ENCODE measurements around the gene SECISBP2. TPM values are rescaled to one million over a fixed set of nuclear protein-coding genes. Genes with fewer than 3 reads are reported as not detected.

SECISBP2 gene
- total and polyA plus RNA-seq, 2 donors (not counting 1 experiment from before 2014, with no cell fraction given) = 23.0 to 33.0 TPM

DNA sequence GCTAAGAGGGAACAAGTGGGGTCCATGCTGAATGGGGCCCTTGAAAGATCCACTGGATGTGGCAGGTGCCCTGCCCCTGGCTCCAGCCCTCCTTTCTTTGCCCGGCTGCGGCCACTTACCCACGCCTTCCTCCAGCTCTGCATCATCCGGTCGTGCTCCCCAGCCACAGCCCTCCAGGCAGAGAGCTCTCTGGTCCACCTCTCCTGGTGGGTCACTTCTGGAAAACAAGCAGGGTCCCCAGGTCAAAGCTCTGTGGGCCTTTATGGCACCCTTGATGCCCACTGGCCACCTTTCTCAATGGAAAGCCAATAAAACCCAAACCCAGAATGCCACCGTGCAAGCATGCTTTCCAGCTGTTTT is 45.0 kb downstream of the SECISBP2 start:
- Histone ChIP-seq H3K4me1 (ENCODE audit: control insufficient read depth, extremely low read depth, insufficient read depth, low read length) (no peaks in the 10 kb centered on the region), H2AFZ (ENCODE audit: low read length) (no peak overlapping the region), H3K9me3 (ENCODE audit: control insufficient read depth, insufficient read depth, low read depth, low read length) (no peaks in the 10 kb centered on the region), H3K4me2 (ENCODE audit: extremely low read depth, insufficient read depth, low read length) (no peak overlapping the region), H3K27ac (ENCODE audit: insufficient read depth, low read length) (no peak overlapping the region), H3K4me3 (replicated peaks in 1 of 4; ENCODE audit: control extremely low read depth in 1 of 4, insufficient read depth in 1 of 4, low read depth in 3 of 4, low read length in 4 of 4) (no peak overlapping the region), H3K79me2 (ENCODE audit: control insufficient read depth, insufficient read depth, low read length) (no peaks in the 10 kb centered on the region), H4K20me1 (ENCODE audit: control insufficient read depth, extremely low read depth, insufficient read depth, low read length) (no peaks in the 10 kb centered on the region), H3K36me3 (ENCODE audit: control insufficient read depth, insufficient read depth, low read length) (peaks cover 4% of the 10 kb centered on the region), H3K9ac (ENCODE audit: insufficient read depth, low read length) (no peak overlapping the region), H3K27me3 (ENCODE audit: control insufficient read depth, insufficient read depth, low read length) (no peaks in the 10 kb centered on the region)
- TF ChIP-seq, protein P1, sequence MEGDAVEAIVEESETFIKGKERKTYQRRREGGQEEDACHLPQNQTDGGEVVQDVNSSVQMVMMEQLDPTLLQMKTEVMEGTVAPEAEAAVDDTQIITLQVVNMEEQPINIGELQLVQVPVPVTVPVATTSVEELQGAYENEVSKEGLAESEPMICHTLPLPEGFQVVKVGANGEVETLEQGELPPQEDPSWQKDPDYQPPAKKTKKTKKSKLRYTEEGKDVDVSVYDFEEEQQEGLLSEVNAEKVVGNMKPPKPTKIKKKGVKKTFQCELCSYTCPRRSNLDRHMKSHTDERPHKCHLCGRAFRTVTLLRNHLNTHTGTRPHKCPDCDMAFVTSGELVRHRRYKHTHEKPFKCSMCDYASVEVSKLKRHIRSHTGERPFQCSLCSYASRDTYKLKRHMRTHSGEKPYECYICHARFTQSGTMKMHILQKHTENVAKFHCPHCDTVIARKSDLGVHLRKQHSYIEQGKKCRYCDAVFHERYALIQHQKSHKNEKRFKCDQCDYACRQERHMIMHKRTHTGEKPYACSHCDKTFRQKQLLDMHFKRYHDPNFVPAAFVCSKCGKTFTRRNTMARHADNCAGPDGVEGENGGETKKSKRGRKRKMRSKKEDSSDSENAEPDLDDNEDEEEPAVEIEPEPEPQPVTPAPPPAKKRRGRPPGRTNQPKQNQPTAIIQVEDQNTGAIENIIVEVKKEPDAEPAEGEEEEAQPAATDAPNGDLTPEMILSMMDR (conservative IDR thresholded peaks at IDR 0.05 in 1 of 2, IDR thresholded peaks at IDR 0.05 in 1 of 2; ENCODE audit: low read depth in 1 of 2, low read length in 2 of 2) = no peak
- no peak for TF ChIP-seq EZH2 (IDR thresholded peaks at IDR 0.05; ENCODE audit: low read length, missing control alignments)
- no peak for DNase-seq (ENCODE audit: low read depth in 2 of 2)

DNA sequence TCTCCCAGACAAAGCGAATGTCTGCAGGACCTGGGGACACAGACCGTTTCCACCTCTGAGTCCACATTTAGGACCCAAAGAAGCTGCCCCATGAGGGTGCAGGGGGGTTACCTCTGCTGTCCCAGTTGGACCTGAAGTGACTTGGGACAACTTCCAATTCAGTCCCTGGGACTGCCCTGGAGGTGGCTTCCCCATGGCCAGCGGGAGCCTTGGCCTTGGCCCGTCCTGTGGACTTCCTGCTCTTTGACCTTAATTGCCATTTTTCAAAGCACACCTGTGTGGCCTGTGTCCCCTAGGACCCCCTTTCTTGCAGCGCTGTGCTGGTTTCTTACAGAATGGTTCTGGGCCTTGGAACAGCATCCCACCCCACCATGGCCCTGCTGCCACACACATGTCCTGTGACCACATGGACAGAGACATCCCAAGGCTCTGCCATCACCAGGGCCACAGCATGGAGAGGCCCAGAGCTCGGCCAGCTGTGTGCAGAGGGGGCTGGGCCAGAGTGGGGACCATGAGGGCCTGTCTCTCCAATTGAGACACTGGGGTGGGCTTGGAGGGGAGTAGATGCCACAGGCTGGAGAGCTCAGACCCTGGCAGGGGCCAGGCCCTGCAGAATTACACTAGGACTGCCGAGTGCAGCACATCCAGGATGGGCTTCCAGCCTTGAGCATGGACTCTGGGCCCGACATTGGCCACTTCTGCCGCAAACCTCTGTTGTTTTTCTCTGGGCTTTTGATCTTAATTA is 45.8 kb downstream of the SECISBP2 start:
- TF ChIP-seq EZH2 (IDR thresholded peaks at IDR 0.05; ENCODE audit: low read length, missing control alignments) = no peak
- TF ChIP-seq, protein P1 (conservative IDR thresholded peaks at IDR 0.05 in 1 of 2, IDR thresholded peaks at IDR 0.05 in 1 of 2; ENCODE audit: low read depth in 1 of 2, low read length in 2 of 2) = no peak
- Histone ChIP-seq H3K27ac (ENCODE audit: insufficient read depth, low read length) (no peak overlapping the region), H3K9me3 (ENCODE audit: control insufficient read depth, insufficient read depth, low read depth, low read length) (no peaks in the 10 kb centered on the region)

DNA sequence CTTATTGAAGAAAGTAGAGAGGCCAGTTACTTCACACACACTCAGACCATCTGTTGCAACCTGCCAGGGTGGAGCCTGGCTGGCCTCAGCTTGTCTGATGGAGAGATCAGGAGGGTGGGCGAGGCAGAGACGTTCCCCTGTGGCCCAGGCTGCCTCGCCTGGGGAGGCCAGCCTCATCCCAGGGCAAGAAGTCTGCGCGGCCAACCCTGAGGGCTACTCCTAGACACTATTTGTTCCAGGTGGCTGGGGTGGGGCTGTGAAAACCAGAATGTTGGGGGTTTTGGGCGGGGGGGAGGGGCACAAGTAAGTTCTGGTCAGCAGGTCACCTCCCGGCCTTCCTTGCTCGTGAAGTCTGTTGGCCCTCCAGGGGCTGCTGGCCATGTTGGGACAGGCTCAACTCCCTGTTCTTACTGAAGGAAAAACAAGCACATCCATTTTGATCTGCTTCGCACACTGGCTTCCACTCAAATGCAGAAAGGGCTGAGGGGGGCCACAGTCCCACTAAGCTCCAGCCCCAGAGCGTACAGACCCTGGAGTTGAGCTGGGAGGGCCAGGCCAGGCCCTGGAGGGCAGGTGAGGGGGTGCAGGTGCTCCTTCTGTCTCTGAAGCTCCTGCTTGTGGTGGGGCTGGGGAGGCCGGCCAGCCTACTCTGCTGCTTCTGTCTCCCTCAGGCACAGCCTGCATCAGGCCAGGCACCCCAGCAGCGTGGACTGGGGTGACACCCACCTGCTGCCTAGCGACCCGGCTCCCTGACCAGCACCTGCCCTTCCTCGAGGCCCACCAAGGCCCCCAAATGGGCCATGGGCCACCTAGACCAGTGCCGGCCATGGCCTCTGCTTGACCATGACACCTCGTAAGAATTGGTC is 46.6 kb downstream of the SECISBP2 start:
- no peak for DNase-seq (ENCODE audit: low read depth in 2 of 2)
- no peaks in the 10 kb centered on the region for H4K20me1 ChIP-seq (ENCODE audit: control insufficient read depth, extremely low read depth, insufficient read depth, low read length)

More for the DNA sequence above, 45.8 kb downstream of the SECISBP2 start:
- no peak overlapping the region for H3K4me3 ChIP-seq (replicated peaks in 1 of 4; ENCODE audit: control extremely low read depth in 1 of 4, insufficient read depth in 1 of 4, low read depth in 3 of 4, low read length in 4 of 4)
- H3K79me2 ChIP-seq (ENCODE audit: control insufficient read depth, insufficient read depth, low read length) = no peaks in the 10 kb centered on the region
- no peaks in the 10 kb centered on the region for H4K20me1 ChIP-seq (ENCODE audit: control insufficient read depth, extremely low read depth, insufficient read depth, low read length)
- peaks cover 2% of the 10 kb centered on the region for H3K36me3 ChIP-seq (ENCODE audit: control insufficient read depth, insufficient read depth, low read length)
- no peaks in the 10 kb centered on the region for H3K27me3 ChIP-seq (ENCODE audit: control insufficient read depth, insufficient read depth, low read length)
- H3K9ac ChIP-seq (ENCODE audit: insufficient read depth, low read length) = no peak overlapping the region
- H2AFZ ChIP-seq (ENCODE audit: low read length) = no peak overlapping the region
- DNase-seq (ENCODE audit: low read depth in 2 of 2) = no peak
- no peak overlapping the region for H3K4me2 ChIP-seq (ENCODE audit: extremely low read depth, insufficient read depth, low read length)
- H3K4me1 ChIP-seq (ENCODE audit: control insufficient read depth, extremely low read depth, insufficient read depth, low read length) = no peaks in the 10 kb centered on the region

More for the DNA sequence above, 46.6 kb downstream of the SECISBP2 start:
- no peak overlapping the region for H2AFZ ChIP-seq (ENCODE audit: low read length)
- H3K79me2 ChIP-seq (ENCODE audit: control insufficient read depth, insufficient read depth, low read length) = no peaks in the 10 kb centered on the region
- peaks cover 2% of the 10 kb centered on the region for H3K36me3 ChIP-seq (ENCODE audit: control insufficient read depth, insufficient read depth, low read length)
- H3K27me3 ChIP-seq (ENCODE audit: control insufficient read depth, insufficient read depth, low read length) = no peaks in the 10 kb centered on the region
- H3K9ac ChIP-seq (ENCODE audit: insufficient read depth, low read length) = no peak overlapping the region
- no peaks in the 10 kb centered on the region for H3K4me1 ChIP-seq (ENCODE audit: control insufficient read depth, extremely low read depth, insufficient read depth, low read length)
- H3K4me2 ChIP-seq (ENCODE audit: extremely low read depth, insufficient read depth, low read length) = no peak overlapping the region
- no peaks in the 10 kb centered on the region for H3K9me3 ChIP-seq (ENCODE audit: control insufficient read depth, insufficient read depth, low read depth, low read length)
- H3K4me3 ChIP-seq (replicated peaks in 1 of 4; ENCODE audit: control extremely low read depth in 1 of 4, insufficient read depth in 1 of 4, low read depth in 3 of 4, low read length in 4 of 4) = no peak overlapping the region
- no peak for TF ChIP-seq EZH2 (IDR thresholded peaks at IDR 0.05; ENCODE audit: low read length, missing control alignments)
- TF ChIP-seq, protein P1 (conservative IDR thresholded peaks at IDR 0.05 in 1 of 2, IDR thresholded peaks at IDR 0.05 in 1 of 2; ENCODE audit: low read depth in 1 of 2, low read length in 2 of 2) = no peak
- H3K27ac ChIP-seq (ENCODE audit: insufficient read depth, low read length) = no peak overlapping the region

Measured in fibroblast of lung (primary cell).